Suppressor macrophage treated with lipopolysaccharide for 4 hours (primary cell): Measurements from ENCODE around the gene RIPOR3.
"Not testable (repeated sequence)": the region's sequence is repeated elsewhere in the genome, so short reads cannot be mapped to it uniquely, and the experiment has no call there.

Experiments used
- DNase-seq: peaks from one replicate; pipeline ENCODE4 v3.0.0-alpha.2; 2020

The RIPOR3 gene

GRCh38 chr20:50654904-50655303 is 36.4 kb downstream of the RIPOR3 start:
- no peak for DNase-seq

GRCh38 chr20:50652702-50653294 is 38.5 kb downstream of the RIPOR3 start:
- no peak for DNase-seq

GRCh38 chr20:50651676-50652075 is 39.7 kb downstream of the RIPOR3 start:
- DNase-seq = no peak

DNA sequence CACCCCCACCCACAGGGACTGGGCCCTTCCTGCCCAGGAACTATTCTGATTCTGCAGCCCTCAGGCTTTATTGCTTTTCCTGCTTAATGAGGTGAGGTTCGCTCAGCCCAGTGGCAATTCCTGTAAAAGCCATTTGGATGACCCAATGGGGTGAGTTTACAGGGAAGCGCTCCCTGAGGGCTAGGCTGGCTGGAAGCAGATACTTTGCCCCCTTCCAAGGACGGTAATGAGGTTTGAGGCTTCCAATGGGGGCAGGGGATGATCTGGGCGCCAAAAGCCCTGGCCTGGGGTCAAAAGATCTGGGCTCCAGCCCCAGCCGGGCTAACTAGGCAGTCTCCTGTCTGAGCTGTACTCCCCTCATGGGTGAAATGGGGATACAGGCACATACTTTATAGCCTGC is 41.8 kb downstream of the RIPOR3 start:
- DNase-seq = no peak

DNA sequence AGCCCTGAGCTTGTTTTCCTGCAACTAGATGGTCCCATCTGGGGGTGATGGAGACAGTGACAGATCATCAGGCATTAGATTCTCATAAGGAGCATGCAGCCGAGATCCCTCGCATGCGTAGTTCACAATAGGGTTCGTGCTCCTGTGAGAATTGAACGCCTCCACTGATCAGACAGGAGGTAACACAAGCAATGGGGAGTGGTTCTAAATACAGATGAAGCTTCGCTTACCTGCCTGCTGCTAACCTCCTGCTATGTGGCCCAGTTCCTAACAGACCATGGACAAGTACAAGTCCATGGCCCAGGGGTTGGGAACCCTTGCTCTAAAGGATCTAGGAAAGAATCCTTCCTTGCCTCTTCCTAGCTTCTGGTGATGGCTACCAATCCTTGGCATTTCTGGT is 42.7 kb downstream of the RIPOR3 start:
- DNase-seq = no peak

DNA sequence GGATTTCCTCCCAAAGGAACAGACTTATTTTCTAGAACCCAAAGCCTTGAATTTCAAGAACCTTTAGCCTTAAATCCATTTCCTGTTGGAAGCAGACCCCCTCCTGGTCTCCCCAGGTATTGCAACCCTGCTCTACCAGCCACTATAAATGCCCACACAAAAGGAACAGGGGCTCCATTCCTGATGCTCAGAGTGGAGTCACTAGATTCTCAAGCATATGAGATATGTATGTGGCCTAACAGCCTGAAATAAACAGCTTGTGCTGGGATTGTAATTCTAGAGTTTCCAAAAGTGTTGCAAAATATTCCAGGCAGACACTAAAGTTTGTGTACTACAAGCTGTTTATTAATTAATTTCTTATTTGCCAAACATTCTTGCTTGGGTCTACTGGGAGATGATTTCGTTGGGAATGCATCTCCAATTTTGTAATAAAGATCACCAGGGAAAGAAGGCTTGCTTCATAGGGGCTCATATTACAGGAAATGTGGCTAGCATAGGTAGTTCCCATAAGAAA is 44.8 kb downstream of the RIPOR3 start:
- DNase-seq = no peak

- no peak for DNase-seq
Observed at GRCh38 chr20:50645253-50646068, 45.9 kb downstream of the RIPOR3 start.

DNA sequence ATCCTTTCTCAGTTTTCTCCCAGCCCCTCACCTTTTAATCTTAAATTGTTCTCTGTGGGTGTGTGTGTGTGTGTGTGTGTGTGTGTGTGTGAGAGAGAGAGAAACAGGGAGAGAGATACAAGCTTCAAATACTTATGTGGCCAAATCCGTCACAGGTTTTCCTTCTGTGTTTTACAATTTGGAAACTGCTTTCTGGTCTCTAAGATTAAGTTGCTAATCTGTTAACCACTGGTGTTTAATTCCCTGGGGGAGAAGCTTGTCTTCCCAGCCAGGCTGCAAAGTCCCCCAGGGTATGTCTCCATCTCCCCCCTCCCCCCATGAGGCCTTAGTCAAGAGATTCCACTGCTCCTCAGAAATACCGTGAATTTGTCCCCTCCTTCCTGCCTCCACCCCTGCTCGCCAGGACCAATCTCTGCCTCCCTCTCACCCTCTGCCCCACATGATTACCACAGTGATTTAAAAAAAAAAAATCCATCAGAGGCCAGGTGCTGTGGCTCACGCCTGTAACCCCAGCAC is 49.0 kb downstream of the RIPOR3 start:
- DNase-seq = no peak

GRCh38 chr20:50641625-50642287 is 49.6 kb downstream of the RIPOR3 start:
- not testable (repeated sequence) for DNase-seq

DNA sequence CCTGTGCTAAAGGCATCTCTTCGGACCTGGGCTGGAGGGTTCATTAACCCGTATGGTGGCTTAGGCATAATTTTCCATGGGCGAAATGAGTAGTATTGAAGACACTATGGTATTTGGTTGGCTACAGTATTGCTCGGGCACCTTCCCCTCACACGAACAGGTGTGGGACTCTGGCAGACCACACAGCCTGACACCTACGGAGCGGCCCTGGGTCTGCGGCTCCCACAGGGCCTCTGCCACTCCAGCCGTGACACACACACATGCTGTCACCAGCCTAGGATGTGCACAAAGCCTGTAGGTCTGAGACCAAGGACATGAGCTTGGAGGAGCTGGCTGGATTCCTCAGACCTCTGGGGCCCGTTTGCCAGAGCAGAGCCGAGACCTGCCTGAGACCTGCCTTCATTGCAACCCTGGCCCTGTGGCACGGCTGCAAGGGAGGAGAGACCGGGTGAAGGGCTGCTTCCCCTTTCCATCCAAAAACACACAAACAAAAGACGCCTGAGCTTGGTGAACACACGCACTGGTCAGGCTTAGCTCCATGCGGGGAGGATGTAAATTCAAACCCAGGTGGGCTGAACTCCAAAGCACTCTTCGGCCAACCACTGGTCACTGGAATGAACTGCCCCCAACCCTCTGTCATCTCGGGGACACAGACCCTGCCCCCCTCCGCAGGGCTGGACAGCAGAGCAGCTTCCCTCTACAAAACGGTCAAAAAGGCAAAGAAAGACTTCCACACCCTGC is 51.2 kb downstream of the RIPOR3 start:
- not testable (repeated sequence) for DNase-seq

GRCh38 chr20:50638015-50638847 is 53.1 kb downstream of the RIPOR3 start:
- not testable (repeated sequence) for DNase-seq

- no peak for DNase-seq
Observed at GRCh38 chr20:50636601-50637540, 54.5 kb downstream of the RIPOR3 start.

GRCh38 chr20:50635676-50636600 is 55.4 kb downstream of the RIPOR3 start:
- DNase-seq = peak; percentile 75

DNA sequence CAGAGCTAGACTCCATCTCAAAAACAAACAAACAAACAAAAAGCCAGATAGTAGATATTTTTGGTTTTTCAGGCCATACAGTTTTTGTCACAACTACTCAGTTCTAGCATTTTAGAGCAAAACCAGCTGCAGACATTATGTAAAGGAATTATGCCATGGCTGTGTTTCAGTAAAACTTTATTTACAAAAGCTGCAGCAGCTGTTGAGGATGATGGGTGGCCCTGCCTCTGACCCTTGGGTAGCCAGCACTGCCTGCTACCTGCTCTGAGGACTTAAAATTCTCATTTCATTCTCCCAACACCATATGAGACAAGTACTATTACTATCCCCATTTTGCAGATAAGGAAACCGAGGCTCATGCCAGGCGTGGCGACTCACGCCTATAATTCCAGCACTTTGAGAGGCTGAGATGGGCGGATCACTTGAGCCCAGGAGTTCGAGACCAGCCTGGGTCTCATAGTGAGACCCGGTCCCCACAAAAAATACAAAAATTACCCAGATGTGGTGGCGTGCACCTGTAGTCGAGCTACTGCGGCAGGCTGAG is 56.3 kb downstream of the RIPOR3 start:
- DNase-seq = no peak

- no peak for DNase-seq
Observed at GRCh38 chr20:50634191-50634590, 57.2 kb downstream of the RIPOR3 start.

DNA sequence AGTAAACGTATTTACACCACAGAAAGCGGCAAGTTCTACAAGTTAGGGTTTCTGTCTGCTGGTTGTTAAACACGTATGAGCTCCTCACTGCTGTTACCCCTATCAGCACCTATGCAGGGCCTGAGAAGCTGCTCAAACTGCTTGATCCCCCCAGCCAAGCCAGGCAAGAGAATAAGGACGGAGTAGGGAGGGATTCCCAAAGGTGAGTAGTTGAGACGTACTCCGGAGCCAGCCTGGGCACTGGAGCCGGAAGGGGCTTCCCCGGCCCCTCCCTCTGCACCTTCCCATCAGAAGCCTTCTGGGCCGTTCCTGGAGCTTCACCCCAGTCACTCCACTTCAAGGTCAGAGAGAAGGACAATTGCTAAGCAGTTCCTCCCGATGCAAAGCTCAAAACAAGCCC is 58.0 kb downstream of the RIPOR3 start:
- no peak for DNase-seq

DNA sequence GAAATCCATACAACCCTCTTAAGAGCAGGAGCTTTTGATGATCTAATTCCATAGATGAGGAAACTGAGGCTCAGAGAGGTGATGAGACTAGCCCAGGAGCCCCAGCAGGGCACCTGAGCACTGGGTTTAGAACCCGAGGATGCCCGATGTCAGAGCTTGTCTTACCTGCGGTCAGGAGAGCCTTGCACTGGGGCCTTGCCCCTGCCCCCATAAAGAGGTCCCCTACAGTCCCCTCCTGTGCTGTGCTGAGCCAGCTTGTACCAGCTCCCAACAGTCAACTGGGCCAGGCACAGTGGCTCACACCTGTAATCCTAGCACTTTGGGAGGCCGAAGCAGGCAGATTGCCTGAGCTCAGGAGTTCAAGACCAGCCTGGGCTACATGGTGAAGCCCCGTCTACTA is 58.6 kb downstream of the RIPOR3 start:
- DNase-seq = no peak

DNA sequence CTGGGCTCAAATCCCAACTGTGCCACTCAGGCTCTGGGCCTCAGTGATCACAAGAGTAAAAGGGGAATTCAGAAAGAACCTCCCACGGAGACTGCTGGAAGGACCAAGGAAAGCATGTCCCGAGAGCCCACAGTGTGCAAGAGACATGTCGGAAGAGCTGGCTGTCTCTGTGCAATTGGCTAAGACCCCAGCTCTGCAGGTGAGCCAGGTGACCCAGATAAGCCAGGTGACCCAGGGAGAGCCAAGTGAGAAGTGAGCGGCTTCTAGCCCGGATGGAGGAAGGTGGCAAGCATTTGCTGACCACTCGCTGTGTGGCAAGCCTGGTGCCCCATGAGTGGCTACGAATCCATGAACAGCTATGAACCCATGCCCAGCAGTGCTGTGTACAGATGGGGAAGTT is 59.1 kb downstream of the RIPOR3 start:
- DNase-seq = no peak

GRCh38 chr20:50630578-50631263 is 60.6 kb downstream of the RIPOR3 start:
- no peak for DNase-seq
